ENCODE results near the gene SIRPD. TPM values are rescaled to one million over a fixed set of nuclear protein-coding genes. Genes with fewer than 3 reads are reported as not detected.
A peak's percentile ranks its signal among the peaks of the same experiment; 100 is the strongest.

Gene SIRPD
- total RNA-seq, 1 experiment from 2014 or later, result 0.18 TPM

GRCh38 chr20:1566701-1567100 lies 9.2 kb upstream of the SIRPD start:
- peak overlapping the region; percentile 42; the same call in 1 of the 2 replicates for H3K4me2 ChIP-seq (ENCODE audit: low read length)
- CTCF ChIA-PET, result interaction anchor here (1.1 kb wide), 1 partner anchor 57 kb away, joined by 3 read pairs; no protein-coding TSS in a partner anchor

GRCh38 chr20:1565461-1565860 lies 8.0 kb upstream of the SIRPD start:
- intact Hi-C loops (cut with micrococcal nuclease), result no loop called here
- Histone ChIP-seq H4K20me1 (ENCODE audit: low read length) (no peaks in the 10 kb centered on the region), H3K9me2 (replicated peaks; ENCODE audit: low read length) (0 out of 2 replicates have a peak, but pooled peaks cover 5% of the 10 kb centered on the region), H3K9ac (ENCODE audit: low read length) (peak overlapping the region; percentile 88; the same call in 1 of the 2 replicates), H3K9me3 (ENCODE audit: low read length) (no peaks in the 10 kb centered on the region), H2AFZ (ENCODE audit: low read length) (no peak overlapping the region), H3K4me2 (ENCODE audit: low read length) (no peak overlapping the region), H3K27ac (ENCODE audit: low read length) (peak overlapping the region; percentile 98), H3F3A (ENCODE audit: low read length, unreplicated experiment) (peaks cover 21% of the 10 kb centered on the region), H3K27me3 (ENCODE audit: low read length) (no peaks in the 10 kb centered on the region), H3K79me2 (ENCODE audit: low read length) (no peaks in the 10 kb centered on the region), H3K4me3 (ENCODE audit: low read length) (no peak overlapping the region), H3K36me3 (ENCODE audit: low read depth, low read length) (no peaks in the 10 kb centered on the region; the same call in 1 of the 2 replicates), H3K4me1 (ENCODE audit: insufficient read depth, low read length) (peaks cover 46% of the 10 kb centered on the region)
- no peak for TF ChIP-seq EZH2phosphoT487 (IDR thresholded peaks at IDR 0.05; ENCODE audit: borderline replicate concordance, low read length)
- peak; percentile 4 for DNase-seq
- ChIA-PET POLR2A (ENCODE audit: unreplicated experiment) (no interaction called here), CTCF (no interaction called here)
- ATAC-seq, result no peak
- no TSS peak for BruUV-seq (replicated peaks)

More at GRCh38 chr20:1566701-1567100, 9.2 kb upstream of the SIRPD start:
- Histone ChIP-seq H3K9me3 (ENCODE audit: low read length) (no peaks in the 10 kb centered on the region), H3K79me2 (ENCODE audit: low read length) (no peaks in the 10 kb centered on the region), H4K20me1 (ENCODE audit: low read length) (no peaks in the 10 kb centered on the region), H3K9me2 (replicated peaks; ENCODE audit: low read length) (0 out of 2 replicates have a peak, but pooled peaks cover 5% of the 10 kb centered on the region), H3K9ac (ENCODE audit: low read length) (peak overlapping the region; percentile 88), H3F3A (ENCODE audit: low read length, unreplicated experiment) (peaks cover 21% of the 10 kb centered on the region), H2AFZ (ENCODE audit: low read length) (no peak overlapping the region), H3K36me3 (ENCODE audit: low read depth, low read length) (no peaks in the 10 kb centered on the region; the same call in 1 of the 2 replicates), H3K27me3 (ENCODE audit: low read length) (no peaks in the 10 kb centered on the region), H3K27ac (ENCODE audit: low read length) (peak overlapping the region; percentile 98), H3K4me1 (ENCODE audit: insufficient read depth, low read length) (peaks cover 47% of the 10 kb centered on the region), H3K4me3 (ENCODE audit: low read length) (no peak overlapping the region)
- peak; percentile 79 for DNase-seq
- ATAC-seq, result peak; percentile 3; the same call in 1 of the 2 replicates
- BruUV-seq (replicated peaks), result no TSS peak
- intact Hi-C loops (cut with micrococcal nuclease), result loop anchor here (1.0 kb wide), 1 partner anchor 168 kb away; no protein-coding TSS in a partner anchor
- TF ChIP-seq EZH2phosphoT487 (IDR thresholded peaks at IDR 0.05; ENCODE audit: borderline replicate concordance, low read length), result no peak
- no peak for TF ChIP-seq CTCF (conservative IDR thresholded peaks at IDR 0.05; ENCODE audit: low read depth, low read length)
- no peak for TF ChIP-seq EZH2 (IDR thresholded peaks at IDR 0.05; ENCODE audit: low read length, unreplicated experiment)
- POLR2A ChIA-PET (ENCODE audit: unreplicated experiment), result no interaction called here

GRCh38 chr20:1563598-1563997 lies 6.1 kb upstream of the SIRPD start:
- TF ChIP-seq EZH2 (IDR thresholded peaks at IDR 0.05; ENCODE audit: low read length, unreplicated experiment), result no peak
- no peak for TF ChIP-seq EZH2phosphoT487 (IDR thresholded peaks at IDR 0.05; ENCODE audit: borderline replicate concordance, low read length)
- no peak for TF ChIP-seq CTCF (conservative IDR thresholded peaks at IDR 0.05; ENCODE audit: low read depth, low read length)
- intact Hi-C loops (cut with micrococcal nuclease), result no loop called here

More at GRCh38 chr20:1563598-1563997, 6.1 kb upstream of the SIRPD start:
- Histone ChIP-seq H3F3A (ENCODE audit: low read length, unreplicated experiment) (peaks cover 18% of the 10 kb centered on the region), H4K20me1 (ENCODE audit: low read length) (no peaks in the 10 kb centered on the region), H3K9me2 (replicated peaks; ENCODE audit: low read length) (0 out of 2 replicates have a peak, but pooled peaks cover 5% of the 10 kb centered on the region), H3K36me3 (ENCODE audit: low read depth, low read length) (no peaks in the 10 kb centered on the region; the same call in 1 of the 2 replicates), H3K4me2 (ENCODE audit: low read length) (no peak overlapping the region), H3K4me1 (ENCODE audit: insufficient read depth, low read length) (peaks cover 29% of the 10 kb centered on the region), H3K79me2 (ENCODE audit: low read length) (no peaks in the 10 kb centered on the region), H3K9me3 (ENCODE audit: low read length) (no peaks in the 10 kb centered on the region), H2AFZ (ENCODE audit: low read length) (no peak overlapping the region), H3K27ac (ENCODE audit: low read length) (no peak overlapping the region), H3K4me3 (ENCODE audit: low read length) (no peak overlapping the region), H3K27me3 (ENCODE audit: low read length) (no peaks in the 10 kb centered on the region), H3K9ac (ENCODE audit: low read length) (no peak overlapping the region)
- ChIA-PET CTCF (no interaction called here), POLR2A (ENCODE audit: unreplicated experiment) (no interaction called here)
- DNase-seq (peak; percentile 1), ATAC-seq (no peak)
- BruUV-seq (replicated peaks), result no TSS peak
